ENCODE results near the gene CCNL1. TPM values are rescaled to one million over a fixed set of nuclear protein-coding genes. Genes with fewer than 3 reads are reported as not detected.
A peak's percentile ranks its signal among the peaks of the same experiment; 100 is the strongest.
"Not testable (repeated sequence)": the region's sequence is repeated elsewhere in the genome, so short reads cannot be mapped to it uniquely, and the experiment has no call there.

CCNL1 gene
- total and polyA plus RNA-seq, 7 experiments from 2014 or later, result 65.4 to 1,170 (median 353) TPM

GRCh38 chr3:157179365-157179803 lies 19.4 kb upstream of the CCNL1 start:
- intact Hi-C loops (cut with micrococcal nuclease), result loop anchor here (5.0 to 10.0 kb wide), 5 partner anchors 925 to 1623 kb away; partner anchors contain the start of genes GFM1 (in 2 of the 2), SHOX2 (in 2 of the 2) and MFSD1 (in 1 of the 2)
- H3K9me3 Mint-ChIP-seq, result peaks cover 12 to 52% (median 19%) of the 10 kb centered on the region in 11 donors
- POLR2A ChIA-PET, result interaction anchor here (1.7 kb wide), 1 partner anchor 19 kb away, joined by 7 read pairs; the partner anchor contains the start of gene CCNL1

GRCh38 chr3:157178503-157179364 lies 18.8 kb upstream of the CCNL1 start:
- H3K36me3 ChIP-seq (ENCODE audit: control insufficient read depth in 2 of 3, insufficient read depth in 3 of 3, low read length in 3 of 3); H3K27ac Mint-ChIP-seq; DNase-seq; H3K9me3 ChIP-seq (ENCODE audit: control insufficient read depth in 2 of 3, low read length in 3 of 3); H3K27ac ChIP-seq (ENCODE audit: low read depth, low read length); H3K27me3 Mint-ChIP-seq; H3K27me3 ChIP-seq (ENCODE audit: control insufficient read depth in 2 of 2, insufficient read depth in 2 of 2, low read length in 2 of 2); CTCF ChIA-PET; ATAC-seq; H3K4me3 ChIP-seq (ENCODE audit: low read length): not testable (repeated sequence)
- Mint-ChIP-seq H3K4me1 (peaks cover 19 to 59% (median 44%) of the 10 kb centered on the region in 7 donors), H3K9me3 (peaks cover 9 to 45% (median 12%) of the 10 kb centered on the region in 11 donors), H3K36me3 (peaks cover 13 to 45% (median 44%) of the 10 kb centered on the region in 5 donors), H3K4me3 (peak overlapping the region in 2 of 10 donors; percentile 30 to 34)
- POLR2A ChIA-PET, result interaction anchor here (1.7 to 8.2 kb wide), 2 partner anchors 17 to 18 kb away, joined by 7 to 520 read pairs; partner anchors contain the start of gene CCNL1
- H3K4me1 ChIP-seq (ENCODE audit: control insufficient read depth in 2 of 2, insufficient read depth in 2 of 2, low read length in 2 of 2), result peaks cover 17 to 22% of the 10 kb centered on the region in 2 donors
- intact Hi-C loops (cut with micrococcal nuclease), result loop anchor here (5.0 to 10.0 kb wide), 5 partner anchors 926 to 1624 kb away; partner anchors contain the start of genes GFM1 (in 2 of the 2), SHOX2 (in 2 of the 2) and MFSD1 (in 1 of the 2)

More at GRCh38 chr3:157179365-157179803, 19.4 kb upstream of the CCNL1 start:
- peaks cover 14 to 52% (median 50%) of the 10 kb centered on the region in 5 donors for H3K36me3 Mint-ChIP-seq
- H3K27me3 ChIP-seq (ENCODE audit: control insufficient read depth in 2 of 2, insufficient read depth in 2 of 2, low read length in 2 of 2), result no peaks in the 10 kb centered on the region
- H3K36me3 ChIP-seq (ENCODE audit: control insufficient read depth in 2 of 3, insufficient read depth in 3 of 3, low read length in 3 of 3), result peaks cover 0 to 7% (median 5%) of the 10 kb centered on the region in 3 experiments
- DNase-seq, result no peak
- H3K27ac Mint-ChIP-seq, result no peak overlapping the region
- H3K4me3 ChIP-seq (ENCODE audit: low read length), result no peak overlapping the region
- peaks cover 15 to 58% (median 41%) of the 10 kb centered on the region in 7 donors for H3K4me1 Mint-ChIP-seq
- no peak overlapping the region for H3K27ac ChIP-seq (ENCODE audit: low read depth, low read length)
- CTCF ChIA-PET, result no interaction called here
- H3K4me3 Mint-ChIP-seq, result no peak overlapping the region
- H3K9me3 ChIP-seq (ENCODE audit: control insufficient read depth in 2 of 3, low read length in 3 of 3), result peaks cover 0 to 5% (median 0%) of the 10 kb centered on the region in 3 experiments
- H3K4me1 ChIP-seq (ENCODE audit: control insufficient read depth in 2 of 2, insufficient read depth in 2 of 2, low read length in 2 of 2), result peaks cover 13 to 16% of the 10 kb centered on the region in 2 donors
- ATAC-seq, result no peak
- peaks cover 0 to 5% (median 0%) of the 10 kb centered on the region in 5 donors for H3K27me3 Mint-ChIP-seq

- ChIA-PET POLR2A (interaction anchor here (8.2 kb wide), 1 partner anchor 16 kb away, joined by 520 read pairs; the partner anchor contains the start of gene CCNL1), CTCF (interaction anchor here (0.9 to 1.8 kb wide), 3 partner anchors 25 to 89 kb away, joined by 3 to 4 read pairs (median 3); no protein-coding TSS in a partner anchor)
- peaks cover 5 to 38% (median 36%) of the 10 kb centered on the region in 5 donors for H3K36me3 Mint-ChIP-seq
- peaks cover 3 to 37% (median 5%) of the 10 kb centered on the region in 11 donors for H3K9me3 Mint-ChIP-seq
- not testable (repeated sequence) for DNase-seq; H3K36me3 ChIP-seq (ENCODE audit: control insufficient read depth in 2 of 3, insufficient read depth in 3 of 3, low read length in 3 of 3); H3K27ac ChIP-seq (ENCODE audit: low read depth, low read length); H3K27me3 Mint-ChIP-seq; H3K27me3 ChIP-seq (ENCODE audit: control insufficient read depth in 2 of 2, insufficient read depth in 2 of 2, low read length in 2 of 2); H3K9me3 ChIP-seq (ENCODE audit: control insufficient read depth in 2 of 3, low read length in 3 of 3); H3K4me3 ChIP-seq (ENCODE audit: low read length); ATAC-seq
- H3K4me1 ChIP-seq (ENCODE audit: control insufficient read depth in 2 of 2, insufficient read depth in 2 of 2, low read length in 2 of 2), result peaks cover 17 to 25% of the 10 kb centered on the region in 2 donors
- H3K27ac Mint-ChIP-seq, result peak overlapping the region in 4 of 9 donors; percentile 15 to 98 (median 70)
- peaks cover 16 to 54% (median 38%) of the 10 kb centered on the region in 7 donors for H3K4me1 Mint-ChIP-seq
- intact Hi-C loops (cut with micrococcal nuclease), result loop anchor here (5.0 to 10.0 kb wide), 5 partner anchors 927 to 1624 kb away; partner anchors contain the start of genes GFM1 (in 2 of the 2), SHOX2 (in 2 of the 2) and MFSD1 (in 1 of the 2)
- peak overlapping the region in 3 of 10 donors; percentile 43 to 94 (median 62) for H3K4me3 Mint-ChIP-seq
Observed at GRCh38 chr3:157177801-157178453, 18.0 kb upstream of the CCNL1 start.

GRCh38 chr3:157176934-157177333 lies 17.0 kb upstream of the CCNL1 start:
- ChIA-PET POLR2A (interaction anchor here (1.7 to 8.2 kb wide), 4 partner anchors 8 to 88 kb away, joined by 4 to 520 read pairs (median 30); partner anchors contain the start of gene CCNL1), CTCF (interaction anchor here (0.9 to 1.8 kb wide), 3 partner anchors 26 to 88 kb away, joined by 3 to 4 read pairs (median 3); no protein-coding TSS in a partner anchor)
- Histone ChIP-seq H3K9me3 (ENCODE audit: control insufficient read depth in 2 of 3, low read length in 3 of 3) (no peaks in the 10 kb centered on the region), H3K27me3 (ENCODE audit: control insufficient read depth in 2 of 2, insufficient read depth in 2 of 2, low read length in 2 of 2) (no peaks in the 10 kb centered on the region), H3K4me1 (ENCODE audit: control insufficient read depth in 2 of 2, insufficient read depth in 2 of 2, low read length in 2 of 2) (peaks cover 17 to 25% of the 10 kb centered on the region in 2 donors), H3K27ac (ENCODE audit: low read depth, low read length) (no peak overlapping the region), H3K4me3 (ENCODE audit: low read length) (no peak overlapping the region), H3K36me3 (ENCODE audit: control insufficient read depth in 2 of 3, insufficient read depth in 3 of 3, low read length in 3 of 3) (no peaks in the 10 kb centered on the region)
- Mint-ChIP-seq H3K27me3 (peaks cover 0 to 8% (median 0%) of the 10 kb centered on the region in 5 donors), H3K9me3 (peaks cover 0 to 30% (median 2%) of the 10 kb centered on the region in 11 donors), H3K27ac (peak overlapping the region in 7 of 9 donors; percentile 65 to 100 (median 77)), H3K36me3 (peaks cover 0 to 33% (median 28%) of the 10 kb centered on the region in 5 donors), H3K4me3 (peak overlapping the region in 7 of 10 donors; percentile 33 to 94 (median 61)), H3K4me1 (peaks cover 16 to 52% (median 38%) of the 10 kb centered on the region in 7 donors)
- no peak for ATAC-seq
- intact Hi-C loops (cut with micrococcal nuclease), result loop anchor here (5.0 to 10.0 kb wide), 5 partner anchors 928 to 1625 kb away; partner anchors contain the start of genes GFM1 (in 2 of the 2), SHOX2 (in 2 of the 2) and MFSD1 (in 1 of the 2)
- no peak for DNase-seq

DNA sequence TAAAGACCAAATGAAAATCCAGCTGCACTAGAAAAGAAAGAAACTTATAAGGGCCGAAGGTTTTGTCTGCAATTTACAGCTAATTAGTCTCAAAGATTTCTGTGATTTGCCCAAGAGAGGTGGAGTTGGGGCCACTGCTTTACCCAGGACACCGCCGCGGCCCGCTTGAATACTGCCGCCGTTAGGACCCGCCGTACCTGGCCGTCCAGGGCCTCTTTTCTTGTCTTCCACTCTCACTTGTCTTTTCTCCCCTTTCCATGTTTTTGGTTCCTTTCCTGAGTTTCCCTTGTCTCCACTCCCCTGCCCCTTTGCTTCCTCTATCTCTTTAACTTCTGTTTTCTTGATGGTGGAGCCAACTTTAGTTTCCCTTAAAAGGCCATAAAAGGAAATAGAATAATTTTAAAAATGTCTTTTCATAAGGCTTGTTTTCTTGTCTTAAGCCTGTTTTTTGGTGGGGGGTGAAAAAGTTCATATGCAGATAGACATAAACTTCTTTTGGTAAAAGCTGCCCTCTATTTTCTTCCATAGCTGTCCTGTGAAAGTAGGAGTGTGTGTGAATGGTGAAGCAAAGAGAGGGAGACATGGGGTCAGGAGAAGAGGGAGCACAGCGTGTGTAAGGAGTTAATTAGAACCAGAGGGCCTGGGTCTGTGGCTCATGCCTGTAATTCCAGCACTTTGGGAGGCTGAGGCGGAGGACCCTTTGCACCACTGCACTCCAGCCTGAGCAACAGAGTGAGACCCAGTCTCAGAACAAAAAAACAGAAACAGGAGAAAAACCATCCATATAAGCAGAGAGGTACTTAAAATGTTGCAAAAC lies 16.0 kb upstream of the CCNL1 start:
- peak overlapping the region; percentile 91 to 100 (median 98) for H3K27ac Mint-ChIP-seq
- intact Hi-C loops (cut with micrococcal nuclease), result loop anchor here (1.0 to 10.0 kb wide), 19 partner anchors 16 to 1626 kb away; partner anchors contain the start of genes CCNL1 (in 2 of the 2), GFM1 (in 2 of the 2), GMPS (in 2 of the 2) and SHOX2 (in 2 of the 2)
- H3K4me1 Mint-ChIP-seq, result peaks cover 16 to 52% (median 38%) of the 10 kb centered on the region in 7 donors
- DNase-seq, result peak in 2 of 9 donors; percentile 16 to 33
- peaks cover 0 to 8% (median 0%) of the 10 kb centered on the region in 5 donors for H3K27me3 Mint-ChIP-seq
- peaks cover 0 to 30% (median 2%) of the 10 kb centered on the region in 11 donors for H3K9me3 Mint-ChIP-seq
- peak overlapping the region; percentile 86 to 99 (median 93) for H3K4me3 Mint-ChIP-seq
- peaks cover 0 to 30% (median 22%) of the 10 kb centered on the region in 5 donors for H3K36me3 Mint-ChIP-seq
- peak overlapping the region; percentile 89 for H3K27ac ChIP-seq (ENCODE audit: low read depth, low read length)
- H3K36me3 ChIP-seq (ENCODE audit: control insufficient read depth in 2 of 3, insufficient read depth in 3 of 3, low read length in 3 of 3), result no peaks in the 10 kb centered on the region
- ChIA-PET CTCF (interaction anchor here (1.3 to 2.8 kb wide), 7 partner anchors 13 to 1370 kb away, joined by 4 to 27 read pairs (median 5); partner anchors contain the start of gene CCNL1), POLR2A (interaction anchor here (0.9 to 8.2 kb wide), 23 partner anchors 9 to 1626 kb away, joined by 3 to 520 read pairs (median 5); partner anchors contain the start of genes CCNL1, MFSD1, SSR3 and TIPARP)
- H3K9me3 ChIP-seq (ENCODE audit: control insufficient read depth in 2 of 3, low read length in 3 of 3), result no peaks in the 10 kb centered on the region
- H3K4me3 ChIP-seq (ENCODE audit: low read length), result peak overlapping the region; percentile 73
- H3K4me1 ChIP-seq (ENCODE audit: control insufficient read depth in 2 of 2, insufficient read depth in 2 of 2, low read length in 2 of 2), result peaks cover 17 to 25% of the 10 kb centered on the region in 2 donors
- no peaks in the 10 kb centered on the region for H3K27me3 ChIP-seq (ENCODE audit: control insufficient read depth in 2 of 2, insufficient read depth in 2 of 2, low read length in 2 of 2)
- ATAC-seq, result no peak
